Retinal pigment epithelial cell (primary cell): Measurements from ENCODE around the gene KLF6.

Experiments used
- DNase-seq: peaks from one replicate; pipeline ENCODE4 v3.0.0-alpha.2; 2010; ENCODE audit warnings: low read depth
- H3K4me3 ChIP-seq: 2 replicates; pipeline ENCODE4 v1.5.1; 2011; ENCODE audit warnings: mild to moderate bottlenecking, low read length, control low read depth, moderate library complexity
- TF ChIP-seq, protein P1 (sequence below): conservative IDR thresholded peaks from 2 replicates; pipeline ENCODE4 v1.5.1; 2011; ENCODE audit warnings: low read depth, low read length, control low read depth, inconsistent platforms

KLF6 gene

GRCh38 chr10:3729397-3729976 is 55.5 kb downstream of the KLF6 start:
- H3K4me3 ChIP-seq = no peak overlapping the region
- no peak for DNase-seq
- TF ChIP-seq, protein P1, sequence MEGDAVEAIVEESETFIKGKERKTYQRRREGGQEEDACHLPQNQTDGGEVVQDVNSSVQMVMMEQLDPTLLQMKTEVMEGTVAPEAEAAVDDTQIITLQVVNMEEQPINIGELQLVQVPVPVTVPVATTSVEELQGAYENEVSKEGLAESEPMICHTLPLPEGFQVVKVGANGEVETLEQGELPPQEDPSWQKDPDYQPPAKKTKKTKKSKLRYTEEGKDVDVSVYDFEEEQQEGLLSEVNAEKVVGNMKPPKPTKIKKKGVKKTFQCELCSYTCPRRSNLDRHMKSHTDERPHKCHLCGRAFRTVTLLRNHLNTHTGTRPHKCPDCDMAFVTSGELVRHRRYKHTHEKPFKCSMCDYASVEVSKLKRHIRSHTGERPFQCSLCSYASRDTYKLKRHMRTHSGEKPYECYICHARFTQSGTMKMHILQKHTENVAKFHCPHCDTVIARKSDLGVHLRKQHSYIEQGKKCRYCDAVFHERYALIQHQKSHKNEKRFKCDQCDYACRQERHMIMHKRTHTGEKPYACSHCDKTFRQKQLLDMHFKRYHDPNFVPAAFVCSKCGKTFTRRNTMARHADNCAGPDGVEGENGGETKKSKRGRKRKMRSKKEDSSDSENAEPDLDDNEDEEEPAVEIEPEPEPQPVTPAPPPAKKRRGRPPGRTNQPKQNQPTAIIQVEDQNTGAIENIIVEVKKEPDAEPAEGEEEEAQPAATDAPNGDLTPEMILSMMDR = no peak

DNA sequence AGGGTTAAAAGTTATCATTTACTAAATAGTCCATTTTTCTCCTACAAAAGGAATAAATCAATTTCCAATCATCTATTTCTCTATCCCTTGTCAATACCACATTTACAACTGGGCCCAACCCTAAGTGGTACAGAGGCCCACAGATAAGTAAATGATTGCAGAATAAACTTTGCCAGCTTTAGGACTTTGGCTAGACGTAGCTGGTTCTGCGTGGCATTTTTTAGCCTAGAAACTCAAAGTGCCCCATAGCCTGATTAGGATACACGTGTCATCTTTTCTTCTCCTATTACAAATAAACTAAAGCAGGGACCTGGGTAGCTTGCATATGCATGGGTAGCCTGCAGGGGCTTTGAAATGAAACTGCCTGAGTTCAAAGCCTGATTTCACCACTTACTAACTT is 56.4 kb downstream of the KLF6 start:
- TF ChIP-seq, protein P1 = no peak

DNA sequence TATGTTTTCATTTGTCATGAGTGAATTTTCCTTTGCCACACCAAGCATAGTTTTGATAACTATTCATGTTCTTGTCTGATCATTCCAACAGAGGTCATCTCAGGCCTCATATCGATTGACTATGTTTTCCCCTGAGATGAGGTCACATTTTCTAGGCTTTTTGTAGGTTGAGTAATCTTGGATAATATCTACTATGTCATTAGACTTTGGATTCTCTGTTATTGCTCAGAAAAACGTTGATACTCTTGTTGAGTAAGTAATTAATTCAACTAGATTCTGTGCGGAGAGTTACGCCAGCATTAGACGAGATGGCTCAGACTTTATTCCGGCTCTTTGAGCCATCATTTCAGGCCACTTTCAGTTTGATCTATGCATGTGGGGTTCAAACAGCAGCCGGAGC is 57.7 kb downstream of the KLF6 start:
- no peak overlapping the region for H3K4me3 ChIP-seq
- no peak for DNase-seq
- TF ChIP-seq, protein P1 = no peak

More for the DNA sequence above, 56.4 kb downstream of the KLF6 start:
- no peak for DNase-seq
- H3K4me3 ChIP-seq = no peak overlapping the region
